CD8-positive, alpha-beta memory T cell (primary cell): ENCODE data around the gene CASP3. TPM values are rescaled to one million over a fixed set of nuclear protein-coding genes. Genes with fewer than 3 reads are reported as not detected.
"Not testable (repeated sequence)": the region's sequence is repeated elsewhere in the genome, so short reads cannot be mapped to it uniquely, and the experiment has no call there.

Experiments
- CTCF ChIA-PET: fragments of 350-600 bp; sonication (Branson Sonifier 250); formaldehyde crosslinking; loops from one replicate; lab custom pipeline; 2021; ENCODE audit warnings: antibody characterized with exemption; lab: Charles Lee
- POLR2A ChIA-PET: fragments of 350-600 bp; sonication (Branson Sonifier 250); formaldehyde crosslinking; loops from one replicate; lab custom pipeline; 2021; ENCODE audit warnings: antibody characterized with exemption; lab: Charles Lee
- DNase-seq, 5 donors: peaks; one replicate each; pipeline versions ENCODE4 v3.0.0 to v3.0.0-alpha.2; 2020 to 2022; ENCODE audit warnings: mixed read lengths in 1 of 5
- H3K27ac ChIP-seq: one replicate; pipeline ENCODE4 v1.7.0; 2013; ENCODE audit warnings: low read depth, mild to moderate bottlenecking, low read length, moderate library complexity
- H3K27me3 ChIP-seq: 2 replicates; pipeline ENCODE4 v1.7.0; 2013; ENCODE audit warnings: low read length, mild to moderate bottlenecking; ENCODE audit not compliant: insufficient read depth, poor library complexity, severe bottlenecking
- H3K36me3 ChIP-seq: 2 replicates; pipeline ENCODE4 v1.7.0; 2013; ENCODE audit warnings: mild to moderate bottlenecking, low read length, moderate library complexity; ENCODE audit not compliant: insufficient read depth
- H3K4me1 ChIP-seq: 2 replicates; pipeline ENCODE4 v1.7.0; 2013; ENCODE audit warnings: mild to moderate bottlenecking, low read length, moderate library complexity; ENCODE audit not compliant: insufficient read depth
- H3K4me3 ChIP-seq: 2 replicates; pipeline ENCODE4 v1.7.0; 2013; ENCODE audit warnings: mild to moderate bottlenecking, low read length
- H3K9me3 ChIP-seq: 2 replicates; pipeline ENCODE4 v1.7.0; 2013; ENCODE audit warnings: mild to moderate bottlenecking, low read length
- H3K27ac Mint-ChIP-seq, 8 donors: one replicate each; pipeline ENCODE4 v1.8.0; 2020 to 2021; ENCODE audit warnings: mixed read lengths in 8 of 8, mild to moderate bottlenecking in 6 of 8, inconsistent platforms in 3 of 8, moderate library complexity in 3 of 8
- H3K27me3 Mint-ChIP-seq, 2 donors: one replicate each; pipeline ENCODE4 v1.8.0; 2020 to 2021; ENCODE audit warnings: mixed read lengths in 2 of 2, mild to moderate bottlenecking in 1 of 2, moderate library complexity in 1 of 2
- H3K36me3 Mint-ChIP-seq, 3 donors: one replicate each; pipeline ENCODE4 v1.8.0; 2020 to 2021; ENCODE audit warnings: mixed read lengths in 3 of 3, inconsistent platforms in 1 of 3, mild to moderate bottlenecking in 1 of 3
- H3K4me1 Mint-ChIP-seq, 3 donors: one replicate each; pipeline ENCODE4 v1.8.0; 2020 to 2021; ENCODE audit warnings: mixed read lengths in 3 of 3, inconsistent platforms in 1 of 3, mild to moderate bottlenecking in 1 of 3
- H3K4me3 Mint-ChIP-seq, 7 donors: one replicate each; pipeline ENCODE4 v1.8.0; 2020 to 2021; ENCODE audit warnings: mixed read lengths in 7 of 7, mild to moderate bottlenecking in 6 of 7, moderate library complexity in 4 of 7, inconsistent platforms in 2 of 7
- H3K9me3 Mint-ChIP-seq, 5 donors: one replicate each; pipeline ENCODE4 v1.8.0; 2020 to 2022; ENCODE audit warnings: mixed read lengths in 5 of 5, mild to moderate bottlenecking in 3 of 5, moderate library complexity in 2 of 5, inconsistent platforms in 1 of 5
- polyA plus RNA-seq: library from polyadenylated mRNA; unstranded; fragments of 300-500 nt; fragmentation: Illumina TruSeq; gene quantifications from one replicate; pipeline ENCODE4 v1.2.3, GENCODE V29; 2021
- total RNA-seq, 2 experiments: library from RNA; stranded (reverse); gene quantifications; one replicate each; pipeline ENCODE4 v1.2.3, GENCODE V29; 2021

Gene CASP3
- total and polyA plus RNA-seq, 3 experiments from 2014 or later, result 7.1 to 77.1 (median 75.1) TPM

DNA sequence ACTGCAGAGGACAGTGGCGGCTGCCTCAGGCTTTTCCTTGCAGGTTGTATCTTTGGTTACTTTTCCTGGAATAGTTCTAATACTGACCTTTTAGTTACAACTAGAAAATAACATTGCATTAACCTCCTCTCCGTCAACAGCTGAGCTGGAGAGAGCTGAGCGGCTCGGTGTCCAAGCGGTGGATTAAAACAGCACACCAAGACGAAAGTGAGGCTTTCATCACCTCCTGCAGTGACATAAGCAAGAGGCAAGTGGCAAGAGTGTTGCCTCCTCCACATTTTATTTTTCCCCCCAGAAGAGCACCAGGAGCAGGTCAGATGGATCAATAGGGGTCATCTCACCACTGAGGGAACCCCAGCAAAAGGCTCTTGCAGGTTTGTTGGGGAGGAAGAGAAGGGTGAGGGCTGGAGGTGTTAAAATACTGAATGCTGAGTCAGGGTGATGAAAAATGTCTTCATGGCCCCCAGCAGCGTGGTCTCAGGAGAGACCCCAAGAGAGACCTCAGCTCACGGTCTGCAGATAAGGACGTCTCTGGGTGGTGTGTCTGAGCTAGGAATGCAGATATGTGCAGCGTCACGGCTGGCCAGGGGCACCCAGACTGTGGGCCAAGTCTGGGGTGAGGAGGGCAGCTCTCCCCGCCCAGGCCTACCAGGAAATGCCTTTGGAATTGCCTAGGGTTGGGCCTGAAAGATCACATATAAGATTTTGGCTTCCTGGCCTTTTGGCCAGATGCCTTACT, 50.3 kb downstream of the CASP3 start:
- no peak for DNase-seq
- no peak overlapping the region for H3K27ac Mint-ChIP-seq
- peaks cover 0 to 6% (median 4%) of the 10 kb centered on the region in 3 donors for H3K4me1 Mint-ChIP-seq
- ChIA-PET POLR2A (no interaction called here), CTCF (no interaction called here)
- Histone ChIP-seq H3K4me3 (no peak overlapping the region), H3K4me1 (no peaks in the 10 kb centered on the region), H3K36me3 (no peaks in the 10 kb centered on the region), H3K9me3 (no peaks in the 10 kb centered on the region), H3K27me3 (no peaks in the 10 kb centered on the region), H3K27ac (no peak overlapping the region)
- H3K27me3 Mint-ChIP-seq, result peaks cover 34 to 40% of the 10 kb centered on the region in 2 donors
- peaks cover 4 to 17% (median 8%) of the 10 kb centered on the region in 5 donors for H3K9me3 Mint-ChIP-seq
- no peak overlapping the region for H3K4me3 Mint-ChIP-seq
- H3K36me3 Mint-ChIP-seq, result peaks cover 0 to 26% (median 2%) of the 10 kb centered on the region in 3 donors

DNA sequence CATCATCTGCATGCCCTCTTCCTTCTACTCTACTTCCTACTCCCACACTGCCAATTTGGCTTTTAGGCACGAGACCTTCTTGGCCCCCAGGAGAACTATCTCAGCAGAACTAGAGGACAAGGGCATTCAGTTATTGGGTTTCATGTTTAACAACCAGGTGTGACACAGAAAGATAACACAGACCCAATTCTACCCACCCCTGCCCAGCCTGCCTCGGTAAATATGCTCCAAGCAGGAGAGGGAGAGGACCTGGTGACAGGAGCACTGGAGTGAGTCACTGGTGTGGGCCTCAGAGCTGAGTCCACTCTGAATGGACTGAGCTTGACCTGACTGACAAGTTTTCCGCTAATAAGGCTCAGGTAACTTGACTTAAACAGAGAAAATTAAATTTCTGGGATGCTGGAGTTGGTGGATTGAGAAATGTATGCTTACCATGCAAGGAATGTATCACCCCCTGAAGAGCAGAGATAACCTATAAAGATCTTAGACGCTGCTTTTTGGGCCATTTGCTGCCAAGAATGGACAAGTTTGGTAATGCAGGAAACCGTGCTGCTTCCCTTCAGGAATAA, 52.5 kb downstream of the CASP3 start:
- peaks cover 0 to 14% (median 0%) of the 10 kb centered on the region in 3 donors for H3K36me3 Mint-ChIP-seq
- no peaks in the 10 kb centered on the region for H3K27me3 ChIP-seq

DNA sequence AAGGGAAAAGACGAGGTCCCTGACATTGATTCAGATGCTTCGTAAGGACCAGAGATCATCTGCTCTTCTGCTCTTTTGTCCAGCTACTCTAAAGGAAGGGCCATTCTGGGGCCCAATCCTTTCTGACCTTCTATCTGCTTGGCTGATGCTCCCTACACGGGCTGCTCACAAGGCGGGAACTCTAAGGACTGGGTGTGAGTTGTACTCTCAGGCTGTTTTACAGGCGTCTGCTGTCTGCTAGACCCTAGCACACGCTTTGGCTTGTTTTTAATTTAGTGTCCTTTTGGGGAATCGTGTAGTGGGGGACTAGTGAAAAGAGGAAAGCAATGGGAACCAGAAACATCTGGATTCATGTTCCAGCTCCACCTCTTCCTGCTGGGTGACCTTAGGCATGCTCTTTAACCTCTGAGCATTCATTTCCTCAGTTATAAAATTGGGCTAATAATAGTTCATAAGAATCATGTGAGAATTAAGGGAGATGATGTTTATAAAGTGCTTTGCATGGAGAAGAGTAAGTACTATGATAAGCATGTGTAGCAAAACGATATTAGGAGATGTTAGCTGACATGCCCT, 53.1 kb downstream of the CASP3 start:
- Mint-ChIP-seq H3K27me3 (peaks cover 26 to 29% of the 10 kb centered on the region in 2 donors), H3K36me3 (peaks cover 0 to 13% (median 0%) of the 10 kb centered on the region in 3 donors), H3K4me1 (peaks cover 0 to 4% (median 4%) of the 10 kb centered on the region in 3 donors), H3K27ac (peak overlapping the region in 1 of 8 donors; percentile 60), H3K9me3 (no peaks in the 10 kb centered on the region), H3K4me3 (no peak overlapping the region)
- Histone ChIP-seq H3K4me1 (no peaks in the 10 kb centered on the region), H3K27me3 (no peaks in the 10 kb centered on the region), H3K4me3 (no peak overlapping the region), H3K27ac (no peak overlapping the region), H3K9me3 (no peaks in the 10 kb centered on the region), H3K36me3 (no peaks in the 10 kb centered on the region)
- POLR2A ChIA-PET, result no interaction called here
- CTCF ChIA-PET, result no interaction called here
- no peak for DNase-seq

More for the DNA sequence above, 52.5 kb downstream of the CASP3 start:
- CTCF ChIA-PET, result no interaction called here
- POLR2A ChIA-PET, result no interaction called here
- H3K27ac Mint-ChIP-seq, result peak overlapping the region in 1 of 8 donors; percentile 60
- H3K4me1 Mint-ChIP-seq, result peaks cover 0 to 6% (median 4%) of the 10 kb centered on the region in 3 donors
- H3K4me1 ChIP-seq, result no peaks in the 10 kb centered on the region
- no peak overlapping the region for H3K4me3 Mint-ChIP-seq
- no peaks in the 10 kb centered on the region for H3K9me3 Mint-ChIP-seq
- H3K36me3 ChIP-seq, result no peaks in the 10 kb centered on the region
- H3K4me3 ChIP-seq, result no peak overlapping the region
- DNase-seq, result no peak
- no peaks in the 10 kb centered on the region for H3K9me3 ChIP-seq
- no peak overlapping the region for H3K27ac ChIP-seq
- H3K27me3 Mint-ChIP-seq, result peaks cover 30 to 31% of the 10 kb centered on the region in 2 donors

DNA sequence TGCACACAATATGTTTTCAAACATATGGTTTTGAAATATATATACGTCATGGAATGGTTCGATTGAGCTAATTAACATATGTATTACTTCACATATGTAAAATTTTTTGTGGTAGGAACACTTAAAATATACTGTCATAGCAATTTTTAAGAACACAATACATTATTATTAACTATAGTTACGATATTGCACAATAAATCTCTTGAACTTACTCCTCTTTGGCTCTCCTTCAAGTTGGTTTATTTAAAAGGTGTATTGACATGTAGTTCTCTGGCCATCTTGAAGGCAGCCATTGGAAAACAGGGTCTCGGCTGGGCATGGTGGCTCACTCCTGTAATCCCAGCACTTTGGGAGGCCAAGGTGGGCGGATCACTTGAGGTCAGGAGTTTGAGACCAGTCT, 53.8 kb downstream of the CASP3 start:
- ChIA-PET POLR2A (no interaction called here), CTCF (interaction anchor here (1.2 kb wide), 1 partner anchor 10 kb away, joined by 5 read pairs; no protein-coding TSS in a partner anchor)
- Histone ChIP-seq H3K9me3 (no peaks in the 10 kb centered on the region), H3K4me3 (no peak overlapping the region), H3K27me3 (no peaks in the 10 kb centered on the region), H3K27ac (no peak overlapping the region), H3K4me1 (no peaks in the 10 kb centered on the region), H3K36me3 (no peaks in the 10 kb centered on the region)
- Mint-ChIP-seq H3K27ac (no peak overlapping the region), H3K4me1 (no peaks in the 10 kb centered on the region), H3K27me3 (peaks cover 21 to 29% of the 10 kb centered on the region in 2 donors), H3K36me3 (peaks cover 0 to 13% (median 0%) of the 10 kb centered on the region in 3 donors), H3K4me3 (no peak overlapping the region), H3K9me3 (no peaks in the 10 kb centered on the region)
- DNase-seq, result no peak

DNA sequence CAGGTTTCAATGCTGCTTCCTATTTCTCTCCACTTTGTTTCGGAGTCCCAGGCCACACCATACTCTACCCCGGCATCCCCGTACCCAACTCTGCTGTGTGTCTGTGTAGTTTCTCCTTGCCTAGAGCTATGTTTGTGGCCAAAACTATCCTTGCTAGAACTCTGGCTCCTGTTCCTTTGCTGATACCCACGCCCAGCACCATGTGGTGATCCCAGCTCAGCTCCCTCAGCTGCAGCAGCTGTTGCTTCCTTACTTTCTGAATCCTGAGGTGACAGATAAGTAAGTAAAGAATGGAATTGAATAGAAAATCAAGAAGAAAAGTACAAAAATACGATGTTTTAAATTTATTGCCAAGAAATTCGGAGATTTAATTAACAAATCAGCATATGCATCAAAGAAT, 55.8 kb downstream of the CASP3 start:
- Mint-ChIP-seq H3K4me1 (no peaks in the 10 kb centered on the region), H3K36me3 (no peaks in the 10 kb centered on the region), H3K27ac (no peak overlapping the region), H3K9me3 (no peaks in the 10 kb centered on the region), H3K4me3 (no peak overlapping the region), H3K27me3 (peaks cover 7 to 10% of the 10 kb centered on the region in 2 donors)
- H3K9me3 ChIP-seq, result no peaks in the 10 kb centered on the region
- H3K4me3 ChIP-seq, result no peak overlapping the region
- H3K4me1 ChIP-seq, result no peaks in the 10 kb centered on the region
- no peaks in the 10 kb centered on the region for H3K36me3 ChIP-seq
- CTCF ChIA-PET, result no interaction called here
- H3K27ac ChIP-seq, result no peak overlapping the region
- POLR2A ChIA-PET, result no interaction called here
- no peaks in the 10 kb centered on the region for H3K27me3 ChIP-seq
- no peak for DNase-seq

DNA sequence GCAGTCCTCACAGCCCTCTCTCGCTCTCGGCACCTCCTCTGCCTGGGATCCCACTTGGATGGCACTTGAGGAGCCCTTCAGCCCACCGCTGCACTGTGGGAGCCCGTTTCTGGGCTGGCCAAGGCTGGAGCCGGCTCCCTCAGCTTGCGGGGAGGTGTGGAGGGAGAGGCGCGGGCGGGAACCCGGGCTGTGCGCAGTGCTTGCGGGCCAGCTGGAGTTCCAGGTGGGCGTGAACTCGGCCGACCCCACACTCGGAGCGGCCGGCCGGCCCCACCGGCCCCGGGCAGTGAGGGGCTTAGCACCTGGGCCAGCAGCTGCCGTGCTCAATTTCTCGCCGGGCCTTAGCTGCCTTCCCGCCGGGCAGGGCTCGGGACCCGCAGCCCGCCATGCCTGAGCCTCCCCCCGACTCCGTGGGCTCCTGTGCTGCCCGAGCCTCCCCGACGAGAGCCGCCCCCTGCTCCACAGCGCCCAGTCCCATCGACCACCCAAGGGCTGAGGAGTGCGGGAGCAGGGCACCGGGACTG, 57.4 kb downstream of the CASP3 start:
- H3K27me3 ChIP-seq, H3K4me1 ChIP-seq, H3K9me3 ChIP-seq, H3K9me3 Mint-ChIP-seq, DNase-seq, H3K36me3 Mint-ChIP-seq, H3K27me3 Mint-ChIP-seq, H3K27ac ChIP-seq, POLR2A ChIA-PET, H3K27ac Mint-ChIP-seq, H3K36me3 ChIP-seq, H3K4me3 Mint-ChIP-seq, H3K4me1 Mint-ChIP-seq, CTCF ChIA-PET, H3K4me3 ChIP-seq: not testable (repeated sequence)

DNA sequence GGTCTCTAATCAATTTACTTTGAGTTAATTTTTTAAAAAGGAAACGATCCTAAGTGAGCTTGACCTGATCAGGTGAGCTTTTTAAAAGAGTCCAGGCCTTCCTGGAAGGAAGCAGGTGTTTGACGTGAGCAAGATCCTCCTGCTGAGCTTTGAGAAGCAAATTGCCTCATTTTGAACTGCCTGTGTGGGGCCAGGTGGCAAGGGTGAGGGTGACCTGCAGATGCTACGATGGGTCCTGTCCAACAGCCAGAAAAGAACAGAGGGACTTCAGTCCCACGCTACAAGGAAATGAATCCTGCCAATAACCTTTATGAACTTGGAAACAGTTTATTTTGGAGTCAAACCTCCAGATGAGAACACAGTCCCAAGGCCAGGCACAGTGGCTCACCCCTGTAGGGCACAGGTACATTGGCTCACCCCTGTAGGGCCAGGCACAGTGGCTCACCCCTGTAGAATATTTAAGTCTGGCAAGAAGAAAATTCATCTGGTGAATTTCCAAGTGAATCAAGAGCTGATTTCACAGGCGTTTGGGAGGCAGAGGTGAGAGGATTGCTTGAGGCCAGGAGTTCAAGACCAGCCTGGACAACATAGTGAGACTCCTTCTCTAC, 58.1 kb downstream of the CASP3 start:
- H3K4me1 Mint-ChIP-seq, result no peaks in the 10 kb centered on the region
- CTCF ChIA-PET, result no interaction called here
- no peak overlapping the region for H3K4me3 ChIP-seq
- POLR2A ChIA-PET, result no interaction called here
- no peak overlapping the region for H3K27ac Mint-ChIP-seq
- no peaks in the 10 kb centered on the region for H3K36me3 Mint-ChIP-seq
- H3K27me3 Mint-ChIP-seq, result no peaks in the 10 kb centered on the region
- H3K27ac ChIP-seq, result no peak overlapping the region
- no peak overlapping the region for H3K4me3 Mint-ChIP-seq
- no peaks in the 10 kb centered on the region for H3K4me1 ChIP-seq
- H3K27me3 ChIP-seq, result no peaks in the 10 kb centered on the region
- H3K9me3 Mint-ChIP-seq, result no peaks in the 10 kb centered on the region
- H3K9me3 ChIP-seq, result no peaks in the 10 kb centered on the region
- H3K36me3 ChIP-seq, result no peaks in the 10 kb centered on the region
- no peak for DNase-seq

DNA sequence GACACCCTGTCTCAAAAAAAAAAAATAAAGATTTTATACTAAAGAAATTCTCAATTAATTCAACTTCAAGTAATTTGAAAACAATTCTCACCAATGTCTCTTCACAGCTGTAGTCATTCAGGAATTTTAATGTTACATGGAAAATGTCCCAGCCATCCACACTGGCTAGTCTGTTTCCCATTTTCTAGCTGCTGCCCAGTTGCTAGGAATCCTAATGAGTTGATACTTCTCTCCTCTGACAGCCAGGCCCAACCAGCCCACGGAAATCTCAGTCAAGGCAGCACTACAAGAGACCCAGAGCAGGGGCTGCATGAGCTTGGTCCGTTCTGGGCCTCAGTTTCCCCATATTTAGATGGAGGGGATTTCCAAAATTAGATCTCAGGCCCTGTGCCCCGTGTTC, 59.1 kb downstream of the CASP3 start:
- Histone ChIP-seq H3K9me3 (no peaks in the 10 kb centered on the region), H3K27me3 (no peaks in the 10 kb centered on the region), H3K27ac (no peak overlapping the region), H3K4me3 (no peak overlapping the region), H3K4me1 (no peaks in the 10 kb centered on the region), H3K36me3 (no peaks in the 10 kb centered on the region)
- POLR2A ChIA-PET, result no interaction called here
- no peaks in the 10 kb centered on the region for H3K9me3 Mint-ChIP-seq
- H3K27me3 Mint-ChIP-seq, result no peaks in the 10 kb centered on the region
- peaks cover 0 to 3% (median 0%) of the 10 kb centered on the region in 3 donors for H3K4me1 Mint-ChIP-seq
- DNase-seq, result no peak
- H3K27ac Mint-ChIP-seq, result no peak overlapping the region
- CTCF ChIA-PET, result no interaction called here
- no peaks in the 10 kb centered on the region for H3K36me3 Mint-ChIP-seq
- H3K4me3 Mint-ChIP-seq, result no peak overlapping the region
